Osteocyte (in vitro differentiated cells): ENCODE results near the gene AAGAB. TPM values are rescaled to one million over a fixed set of nuclear protein-coding genes. Genes with fewer than 3 reads are reported as not detected.

Experiments
- DNase-seq: peaks from one replicate; pipeline ENCODE4 v3.0.0; 2021; ENCODE audit warnings: mixed read lengths; ENCODE audit not compliant: unreplicated experiment; ENCODE audit errors: extremely low spot score
- H3K27ac Mint-ChIP-seq: one replicate; pipeline ENCODE4 v1.8.0; 2021; ENCODE audit warnings: mild to moderate bottlenecking, mixed read lengths; ENCODE audit not compliant: unreplicated experiment
- H3K27me3 Mint-ChIP-seq: one replicate; pipeline ENCODE4 v1.8.0; 2021; ENCODE audit warnings: mixed read lengths; ENCODE audit not compliant: unreplicated experiment
- H3K36me3 Mint-ChIP-seq: one replicate; pipeline ENCODE4 v1.8.0; 2021; ENCODE audit warnings: mixed read lengths; ENCODE audit not compliant: unreplicated experiment
- H3K4me1 Mint-ChIP-seq: one replicate; pipeline ENCODE4 v1.8.0; 2021; ENCODE audit warnings: mixed read lengths; ENCODE audit not compliant: unreplicated experiment
- H3K4me3 Mint-ChIP-seq: one replicate; pipeline ENCODE4 v1.8.0; 2021; ENCODE audit warnings: mild to moderate bottlenecking, moderate library complexity, mixed read lengths; ENCODE audit not compliant: unreplicated experiment
- H3K9me3 Mint-ChIP-seq: one replicate; pipeline ENCODE4 v1.8.0; 2021; ENCODE audit warnings: mixed read lengths; ENCODE audit not compliant: unreplicated experiment
- total RNA-seq: library from RNA; stranded (reverse); gene quantifications from 2 replicates; pipeline ENCODE4 v1.2.1, GENCODE V29; 2021
- TF ChIP-seq, protein P1 (sequence below): fragments of 200-600 bp; sonication (generic); IDR thresholded peaks from 2 replicates; pipeline ENCODE4 v1.5.0; 2021; ENCODE audit warnings: antibody characterized with exemption, mild to moderate bottlenecking, moderate library complexity

AAGAB gene
- total RNA-seq, 1 donor from 2014 or later: 32.8 TPM

DNA sequence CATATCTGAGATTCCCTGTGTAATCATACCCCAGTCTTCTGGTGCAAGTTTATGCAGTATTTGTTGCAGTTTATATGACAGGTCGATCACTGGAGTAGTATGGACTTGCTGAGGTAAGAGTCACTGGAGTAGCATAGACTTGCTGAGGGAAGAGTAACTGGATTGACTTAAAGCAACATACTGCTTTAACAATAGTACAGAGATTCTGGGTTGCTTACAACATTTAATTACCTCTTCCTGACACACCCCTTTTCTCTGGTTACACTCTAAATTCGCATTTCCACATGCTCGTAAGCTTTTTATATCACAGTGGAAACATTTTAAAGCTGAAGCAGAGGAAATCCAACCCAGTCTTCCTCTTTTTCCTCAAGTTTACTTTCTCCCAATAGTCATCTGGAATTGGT, 11.8 kb downstream of the AAGAB start:
- Mint-ChIP-seq H3K9me3 (peaks cover 14% of the 10 kb centered on the region), H3K4me3 (no peak overlapping the region), H3K36me3 (peaks cover 17% of the 10 kb centered on the region), H3K27me3 (no peaks in the 10 kb centered on the region), H3K4me1 (peaks cover 52% of the 10 kb centered on the region), H3K27ac (no peak overlapping the region)
- TF ChIP-seq, protein P1, sequence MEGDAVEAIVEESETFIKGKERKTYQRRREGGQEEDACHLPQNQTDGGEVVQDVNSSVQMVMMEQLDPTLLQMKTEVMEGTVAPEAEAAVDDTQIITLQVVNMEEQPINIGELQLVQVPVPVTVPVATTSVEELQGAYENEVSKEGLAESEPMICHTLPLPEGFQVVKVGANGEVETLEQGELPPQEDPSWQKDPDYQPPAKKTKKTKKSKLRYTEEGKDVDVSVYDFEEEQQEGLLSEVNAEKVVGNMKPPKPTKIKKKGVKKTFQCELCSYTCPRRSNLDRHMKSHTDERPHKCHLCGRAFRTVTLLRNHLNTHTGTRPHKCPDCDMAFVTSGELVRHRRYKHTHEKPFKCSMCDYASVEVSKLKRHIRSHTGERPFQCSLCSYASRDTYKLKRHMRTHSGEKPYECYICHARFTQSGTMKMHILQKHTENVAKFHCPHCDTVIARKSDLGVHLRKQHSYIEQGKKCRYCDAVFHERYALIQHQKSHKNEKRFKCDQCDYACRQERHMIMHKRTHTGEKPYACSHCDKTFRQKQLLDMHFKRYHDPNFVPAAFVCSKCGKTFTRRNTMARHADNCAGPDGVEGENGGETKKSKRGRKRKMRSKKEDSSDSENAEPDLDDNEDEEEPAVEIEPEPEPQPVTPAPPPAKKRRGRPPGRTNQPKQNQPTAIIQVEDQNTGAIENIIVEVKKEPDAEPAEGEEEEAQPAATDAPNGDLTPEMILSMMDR: no peak
- DNase-seq: no peak

DNA sequence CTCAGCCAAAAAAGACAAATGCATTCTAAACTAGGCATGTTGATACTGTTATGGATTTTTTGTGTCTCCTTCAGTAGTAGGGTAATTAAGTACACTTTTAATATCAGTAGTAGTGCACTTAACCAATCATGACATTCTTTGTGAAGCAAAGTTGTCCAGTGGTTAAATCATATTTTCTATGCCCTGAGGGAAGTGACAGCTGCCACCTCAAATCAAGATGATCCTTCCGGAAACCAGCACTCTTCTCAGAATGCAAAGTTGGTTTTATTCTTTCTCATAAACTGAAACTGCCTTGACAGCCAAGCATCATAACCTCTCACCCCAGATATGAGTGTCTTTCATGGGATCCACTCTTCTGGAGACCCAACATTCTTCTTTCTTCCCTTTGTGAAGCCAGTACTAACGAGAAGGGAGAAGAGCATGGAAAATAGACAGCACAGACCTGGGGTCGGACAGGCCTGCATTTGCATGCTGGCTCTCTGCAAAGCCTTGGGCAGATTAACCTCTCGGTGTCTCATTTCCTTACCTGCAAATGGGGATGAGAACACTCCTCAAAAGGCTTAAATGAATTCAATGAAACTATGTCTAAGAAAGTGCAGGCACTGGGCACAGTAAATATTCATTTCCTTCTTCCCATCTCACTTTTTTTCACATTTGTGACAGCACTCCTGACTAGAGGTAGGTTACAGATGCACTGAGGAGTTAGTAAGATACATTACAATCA, 13.2 kb downstream of the AAGAB start:
- TF ChIP-seq, protein P1: no peak
- no peak overlapping the region for H3K4me3 Mint-ChIP-seq
- no peak for DNase-seq
- H3K4me1 Mint-ChIP-seq: peaks cover 54% of the 10 kb centered on the region
- peak overlapping the region; percentile 24 for H3K27ac Mint-ChIP-seq
- H3K9me3 Mint-ChIP-seq: peaks cover 11% of the 10 kb centered on the region
- H3K36me3 Mint-ChIP-seq: peaks cover 14% of the 10 kb centered on the region
- H3K27me3 Mint-ChIP-seq: no peaks in the 10 kb centered on the region

DNA sequence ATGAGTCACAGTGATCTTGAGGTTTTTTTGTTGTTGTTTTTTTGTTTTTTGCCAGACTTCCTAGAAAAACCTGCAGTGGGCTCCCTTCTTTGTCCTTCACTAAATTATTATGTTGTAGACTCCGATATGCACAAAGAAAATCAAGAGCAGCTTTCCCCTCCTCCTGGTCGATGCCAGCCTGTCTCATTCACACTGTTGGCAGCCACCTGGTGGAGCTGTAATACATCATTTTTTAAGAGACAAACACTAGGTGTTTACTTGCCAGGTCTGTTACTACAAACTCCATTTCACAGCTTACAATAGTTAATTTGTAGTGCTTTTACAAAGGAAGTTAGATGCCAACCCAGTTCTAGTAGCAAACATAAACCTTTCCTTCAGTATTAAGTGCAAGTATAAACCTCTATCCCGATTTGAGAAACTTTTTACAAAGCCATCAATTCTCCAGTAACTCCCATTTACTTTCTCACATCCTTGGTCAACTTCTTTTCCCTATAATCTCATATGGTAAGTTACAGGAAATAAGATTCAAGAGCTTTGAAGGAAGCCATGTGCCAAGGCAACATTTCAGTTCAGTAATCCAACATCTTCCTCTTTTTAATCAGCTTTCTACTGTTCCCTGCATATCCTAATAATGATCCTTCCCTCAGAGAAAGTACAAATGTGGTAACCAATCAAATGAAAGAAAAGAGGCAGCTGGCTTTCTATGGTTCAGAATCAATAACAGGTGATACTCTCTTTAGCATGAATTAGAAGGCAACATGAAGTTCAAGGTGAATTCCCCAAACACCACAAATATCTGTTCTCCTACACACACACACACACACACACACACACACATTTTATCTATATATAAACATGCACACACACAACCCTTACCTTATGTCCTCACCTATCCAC, 14.0 kb downstream of the AAGAB start:
- no peaks in the 10 kb centered on the region for H3K27me3 Mint-ChIP-seq
- no peak for DNase-seq
- peak overlapping the region; percentile 24 for H3K27ac Mint-ChIP-seq
- TF ChIP-seq, protein P1: peak; percentile 38
- H3K4me3 Mint-ChIP-seq: no peak overlapping the region
- H3K36me3 Mint-ChIP-seq: peaks cover 8% of the 10 kb centered on the region
- peaks cover 7% of the 10 kb centered on the region for H3K9me3 Mint-ChIP-seq
- H3K4me1 Mint-ChIP-seq: peaks cover 59% of the 10 kb centered on the region

DNA sequence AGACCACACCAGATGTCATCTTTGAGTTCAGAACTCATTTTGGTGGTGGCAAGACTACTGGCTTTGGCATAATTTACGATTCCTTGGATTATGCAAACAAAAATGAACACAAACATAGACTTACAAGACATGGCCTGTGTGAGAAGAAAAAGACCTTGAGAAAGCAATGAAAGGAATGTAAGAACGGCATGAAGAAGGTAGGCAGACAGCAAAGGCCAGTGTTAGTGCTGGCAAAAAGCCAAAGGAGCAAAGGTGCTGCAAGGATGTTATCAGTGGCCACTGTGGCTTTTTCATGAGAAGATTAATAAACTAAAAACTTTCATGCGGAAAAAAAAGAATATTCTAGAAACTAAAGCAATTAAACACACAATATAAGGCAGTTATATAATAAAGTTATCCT, 21.9 kb downstream of the AAGAB start:
- Mint-ChIP-seq H3K4me1 (peaks cover 21% of the 10 kb centered on the region), H3K4me3 (no peak overlapping the region), H3K36me3 (peaks cover 42% of the 10 kb centered on the region), H3K27ac (no peak overlapping the region), H3K27me3 (no peaks in the 10 kb centered on the region), H3K9me3 (no peaks in the 10 kb centered on the region)
- TF ChIP-seq, protein P1: no peak
- no peak for DNase-seq

DNA sequence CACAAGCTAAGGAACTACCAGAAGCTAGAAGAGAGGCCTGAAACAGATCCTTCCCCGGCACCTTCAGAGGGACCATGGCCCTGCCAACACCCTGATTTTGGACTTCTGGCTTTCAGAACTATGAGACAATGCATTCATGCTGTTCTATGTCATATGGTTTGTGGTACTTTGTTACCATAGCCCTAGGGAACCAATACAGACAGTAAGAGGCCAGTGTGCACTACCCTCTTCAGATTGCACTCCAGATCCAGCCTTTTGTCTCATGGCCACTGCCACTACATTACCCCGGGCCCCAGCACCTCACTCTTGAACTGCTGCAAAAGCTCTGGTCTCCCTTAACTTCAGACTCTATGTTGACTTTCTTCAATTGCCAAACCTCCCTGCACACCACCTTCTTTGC, 24.0 kb downstream of the AAGAB start:
- TF ChIP-seq, protein P1: no peak
- Mint-ChIP-seq H3K27me3 (no peaks in the 10 kb centered on the region), H3K27ac (no peak overlapping the region), H3K36me3 (peaks cover 52% of the 10 kb centered on the region), H3K4me1 (peaks cover 6% of the 10 kb centered on the region), H3K9me3 (no peaks in the 10 kb centered on the region), H3K4me3 (no peak overlapping the region)
- DNase-seq: no peak
